Posterior cingulate gyrus (tissue), 11 donors: ENCODE data around the gene RAC2.
"Not testable (repeated sequence)": the region's sequence is repeated elsewhere in the genome, so short reads cannot be mapped to it uniquely, and the experiment has no call there.

Source experiments
- DNase-seq, 10 donors: peaks; one replicate each; pipeline versions ENCODE4 v3.0.0 to v3.0.0-alpha.2; 2020 to 2021; ENCODE audit warnings: mixed read lengths in 3 of 10
- intact Hi-C: fragments of 100-400 bp; cut with DNase I; formaldehyde crosslinking; loops from one replicate; pipeline ENCODE4 v1.15.1; 2023

Gene RAC2

DNA sequence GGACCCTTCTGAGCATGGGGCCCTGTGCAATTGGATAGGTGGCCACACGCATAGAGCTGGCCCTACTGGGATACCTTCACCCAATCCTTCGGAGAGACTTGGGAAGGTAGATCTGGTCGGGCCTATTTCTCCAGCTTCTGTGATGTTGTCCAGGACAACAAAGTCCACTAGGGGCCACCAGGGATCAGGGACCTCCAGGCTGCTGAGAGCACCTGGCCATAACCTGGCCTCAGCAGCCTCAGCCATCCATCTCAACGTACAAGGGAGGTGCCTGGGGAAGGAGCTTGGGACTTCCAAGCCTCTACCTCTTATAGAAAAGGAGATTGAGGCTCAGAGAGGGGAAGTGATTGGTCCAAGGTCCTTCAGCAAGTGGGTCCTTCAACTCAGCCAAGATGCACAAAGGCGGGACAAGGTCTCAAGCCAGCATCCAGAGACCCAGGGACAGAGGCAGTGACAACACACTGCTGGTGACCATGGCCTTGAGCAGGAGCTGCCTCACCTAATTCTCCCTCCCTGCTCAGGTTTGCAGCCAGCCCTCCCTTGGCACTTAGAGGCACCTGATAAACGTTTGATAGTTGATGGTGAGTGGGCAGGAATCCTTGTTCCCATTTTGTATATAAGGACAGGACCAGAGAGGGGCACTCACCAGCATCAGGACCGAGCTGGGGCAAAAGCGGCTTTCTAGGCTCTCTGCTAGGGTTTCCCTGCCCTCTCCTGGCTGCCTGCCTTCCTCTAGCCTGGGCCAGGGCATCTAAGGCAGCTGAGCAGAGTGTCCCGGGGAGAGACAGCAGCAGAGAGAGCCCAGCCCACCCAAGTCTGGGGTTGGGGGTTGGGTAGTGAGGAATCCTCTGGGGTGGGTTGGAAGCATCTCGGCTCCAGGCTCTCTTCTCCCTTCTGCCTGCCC is 4.5 kb downstream of the RAC2 start:
- intact Hi-C loops = no loop called here
- DNase-seq = peak in 2 of 10 donors; percentile 22 to 61

- peak in 2 of 10 donors; percentile 59 to 76 for DNase-seq
- intact Hi-C loops = no loop called here
These were observed 6.4 kb downstream of the RAC2 start for GRCh38 chr22:37237371-37238268.

DNA sequence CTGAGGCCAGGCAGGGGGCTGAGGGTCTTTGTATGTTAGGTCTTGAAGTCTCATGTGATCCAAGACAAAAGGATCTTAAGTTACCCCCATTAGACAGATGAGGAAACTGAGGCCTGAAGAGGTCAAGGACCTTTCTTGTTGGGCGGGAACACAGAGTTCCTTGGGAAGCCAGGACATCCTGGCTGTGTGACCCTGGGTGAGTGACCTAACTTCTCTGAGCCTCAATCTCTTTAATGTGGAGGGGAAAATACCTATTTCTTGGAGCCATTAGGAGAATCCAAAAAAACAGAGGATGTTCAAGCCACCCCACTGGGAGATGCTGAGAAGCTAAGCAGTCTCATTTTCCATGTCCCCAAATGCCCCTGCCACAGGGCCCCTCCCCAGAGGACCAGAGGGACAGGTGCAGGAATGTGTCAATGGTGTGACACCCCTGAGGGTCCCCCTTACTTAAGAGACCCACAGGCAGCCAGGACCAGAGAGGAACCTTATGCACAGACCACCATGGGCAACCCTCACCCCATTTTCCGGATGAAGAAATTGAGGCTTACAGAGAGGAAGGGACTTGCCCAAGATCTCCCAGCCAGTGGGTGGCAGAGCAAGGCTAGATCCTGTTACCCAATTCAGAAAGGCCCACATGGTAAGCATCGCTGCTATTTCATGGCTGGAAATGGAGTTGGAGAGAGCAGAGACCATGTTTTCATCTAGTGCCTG is 8.0 kb downstream of the RAC2 start:
- intact Hi-C loops = no loop called here
- DNase-seq = peak in 2 of 10 donors; percentile 4 to 7

DNA sequence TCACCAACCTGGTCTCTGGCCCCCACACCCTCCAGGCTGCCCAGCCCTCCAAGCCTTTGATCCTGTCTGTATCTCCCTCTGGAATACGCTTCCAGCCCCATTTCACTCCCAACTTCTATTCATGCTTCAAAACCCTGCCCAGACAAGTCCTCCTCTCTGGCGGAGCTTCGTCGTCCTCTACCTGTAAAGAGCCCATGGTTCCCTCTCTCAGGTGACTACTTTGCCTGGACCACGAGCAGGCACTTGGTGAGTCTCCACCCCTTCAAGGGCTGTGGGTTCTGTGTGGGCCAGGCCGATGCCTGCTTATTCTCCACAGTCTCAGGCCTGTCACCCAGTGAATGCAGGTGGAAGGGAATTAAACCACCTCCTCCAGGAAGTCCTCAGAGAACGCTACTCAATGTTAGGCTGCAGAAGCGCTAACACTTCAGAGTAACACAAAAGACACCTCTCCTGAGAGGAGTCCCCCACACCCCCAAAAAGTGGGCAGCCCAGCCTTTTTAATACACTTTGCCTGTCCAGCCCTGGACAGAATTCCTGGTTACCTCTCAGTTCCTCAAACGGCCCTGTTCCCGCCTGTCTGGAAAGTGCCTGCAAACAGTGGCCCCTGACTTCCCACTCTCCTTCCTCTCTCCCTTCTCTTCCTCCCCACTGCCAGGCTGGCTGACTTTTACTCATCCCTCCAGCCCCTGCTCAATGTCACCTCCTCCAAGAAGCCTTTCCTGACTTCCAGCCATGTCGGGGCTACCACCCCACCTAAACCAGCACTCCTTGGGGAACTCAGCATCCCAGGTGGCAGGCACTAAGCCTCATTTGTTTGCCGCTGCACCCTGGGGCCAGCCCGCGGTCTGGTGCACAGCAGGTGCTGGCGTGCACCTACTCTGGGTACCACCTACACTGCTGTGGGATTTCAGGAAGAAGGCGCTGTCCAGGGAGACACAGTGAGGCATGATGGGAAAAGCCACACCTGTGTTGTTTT is 9.0 kb downstream of the RAC2 start:
- peak in 2 of 10 donors; percentile 27 to 44 for DNase-seq
- intact Hi-C loops = no loop called here

GRCh38 chr22:37233751-37234631 is 10.1 kb downstream of the RAC2 start:
- DNase-seq = peak in 3 of 10 donors; percentile 59 to 84 (median 59)
- intact Hi-C loops = no loop called here

- DNase-seq = peak in 3 of 10 donors; percentile 13 to 62 (median 53)
- intact Hi-C loops = not testable (repeated sequence)
These were observed 10.7 kb downstream of the RAC2 start for GRCh38 chr22:37233371-37233750.

DNA sequence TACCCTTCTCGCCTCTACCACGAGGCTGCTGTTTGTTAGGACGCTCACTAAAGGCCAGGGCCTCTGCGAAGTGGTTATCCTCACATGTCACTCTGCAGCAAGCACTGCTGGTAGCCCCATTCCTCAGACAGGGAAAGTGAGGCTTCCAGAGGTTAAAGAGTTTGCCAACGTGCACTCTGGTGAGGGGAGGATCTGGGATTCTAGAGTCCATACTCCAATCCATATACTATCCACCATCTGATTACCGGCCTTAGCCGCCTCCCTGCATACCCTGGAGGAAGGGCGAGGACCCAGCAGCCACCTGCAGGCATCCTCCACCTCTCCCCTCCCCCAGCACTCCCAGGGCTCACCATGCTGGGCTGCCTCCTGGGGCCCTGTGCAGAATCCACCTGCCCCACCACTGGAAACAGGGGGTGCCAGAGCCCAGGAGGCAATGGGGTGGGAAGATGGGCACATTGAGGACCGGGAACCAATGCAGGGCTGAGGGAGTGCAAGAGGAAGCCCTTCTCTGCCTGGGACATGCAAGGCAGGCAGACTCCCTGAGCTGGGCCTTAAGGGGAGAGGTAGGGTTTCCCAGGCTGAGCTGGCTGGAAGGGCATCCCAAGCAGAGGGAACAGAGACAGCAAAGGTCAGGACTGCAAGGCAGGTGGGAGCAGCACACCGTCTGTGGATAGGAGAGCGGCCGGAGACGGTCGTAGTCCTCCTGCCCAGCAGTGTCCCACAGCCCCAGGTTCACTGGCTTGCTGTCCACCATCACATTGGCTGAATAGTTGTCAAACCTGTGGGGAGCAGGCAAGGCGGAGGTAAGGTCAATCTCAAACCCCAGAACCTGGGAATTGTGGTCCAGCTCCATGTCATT is 11.7 kb downstream of the RAC2 start:
- intact Hi-C loops = no loop called here
- DNase-seq = peak in 3 of 10 donors; percentile 33 to 75 (median 59)

DNA sequence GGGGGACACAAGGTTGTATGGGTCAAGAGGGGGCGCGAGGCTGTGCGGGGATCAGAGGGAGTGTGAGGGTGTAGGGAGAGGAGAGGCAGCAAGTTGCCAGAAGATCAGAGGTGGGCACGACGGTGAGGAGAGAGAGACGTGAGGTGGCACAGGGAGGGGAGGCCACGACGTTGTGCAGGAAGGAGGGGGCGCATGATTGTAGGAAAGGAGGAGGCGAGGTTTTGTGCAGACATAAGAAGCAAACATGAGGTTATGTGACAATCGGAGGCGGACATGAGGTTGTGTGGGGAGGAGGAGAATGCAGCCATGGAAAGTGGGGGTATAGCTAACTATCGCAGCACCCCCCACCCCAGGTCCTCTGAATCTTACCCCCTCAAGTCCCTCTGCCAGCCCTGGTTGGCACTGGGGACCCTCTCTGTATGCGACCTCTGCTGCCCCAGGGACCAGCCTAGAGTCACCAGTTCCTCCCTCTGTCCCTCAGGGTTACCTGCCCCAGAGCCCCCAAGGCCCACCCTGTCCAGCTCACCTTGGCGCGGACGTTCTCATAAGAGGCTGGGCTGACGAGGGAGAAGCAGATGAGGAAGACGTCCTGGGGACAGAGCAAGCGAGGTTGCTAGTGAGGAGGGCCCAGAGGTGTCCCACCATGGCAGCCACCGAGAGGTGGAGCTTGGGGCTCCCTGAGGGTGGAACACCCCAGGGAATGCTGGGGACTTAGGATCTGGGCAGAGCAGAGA is 12.5 kb downstream of the RAC2 start:
- DNase-seq = peak in 3 of 10 donors; percentile 39 to 76 (median 45)
- intact Hi-C loops = no loop called here

- DNase-seq = peak in 3 of 10 donors; percentile 35 to 78 (median 37)
- intact Hi-C loops = no loop called here
These were observed 13.2 kb downstream of the RAC2 start for GRCh38 chr22:37230673-37231405.

DNA sequence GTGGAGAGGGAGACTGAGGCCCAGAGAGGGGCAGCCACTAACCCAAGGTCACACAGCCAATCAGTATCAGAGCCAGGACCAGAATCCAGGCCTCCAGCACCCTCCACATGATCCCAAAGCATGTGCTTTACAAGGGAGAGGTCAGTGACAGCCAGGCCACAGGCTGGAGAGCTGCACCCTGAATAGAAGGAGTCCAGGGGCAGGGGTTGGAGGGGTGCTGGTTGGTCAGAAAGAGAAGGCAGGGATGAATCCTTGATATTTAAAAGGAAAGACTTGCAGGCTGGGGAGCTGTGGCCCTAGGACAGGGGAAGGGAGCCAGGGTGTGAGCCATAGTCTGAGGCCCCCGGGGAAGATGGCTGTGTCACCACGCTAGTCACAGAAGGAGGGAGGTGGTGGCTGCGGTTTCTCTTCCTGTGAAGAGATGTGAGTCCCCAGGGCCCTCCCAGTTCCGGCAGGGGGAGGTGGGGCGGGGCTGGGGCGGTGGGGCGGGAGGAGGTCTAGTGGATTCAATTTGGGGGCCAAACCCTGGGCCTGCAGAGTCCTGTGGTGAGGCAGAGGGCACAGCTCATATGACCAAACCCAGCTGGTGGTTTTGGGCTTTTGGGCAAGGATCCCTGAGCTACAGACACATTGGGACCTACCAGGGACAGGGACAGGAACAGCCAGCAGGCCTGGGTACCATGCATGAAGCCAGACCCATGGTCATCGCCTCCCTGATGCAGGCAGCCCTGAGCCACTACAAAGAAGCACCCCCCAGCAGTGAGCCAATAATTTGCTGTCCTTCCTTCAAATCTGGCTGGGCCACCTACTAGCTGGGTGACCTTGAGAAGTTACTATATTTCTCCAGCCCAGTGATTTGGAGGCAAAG is 14.0 kb downstream of the RAC2 start:
- intact Hi-C loops = no loop called here
- peak in 1 of 10 donors; percentile 2 for DNase-seq

DNA sequence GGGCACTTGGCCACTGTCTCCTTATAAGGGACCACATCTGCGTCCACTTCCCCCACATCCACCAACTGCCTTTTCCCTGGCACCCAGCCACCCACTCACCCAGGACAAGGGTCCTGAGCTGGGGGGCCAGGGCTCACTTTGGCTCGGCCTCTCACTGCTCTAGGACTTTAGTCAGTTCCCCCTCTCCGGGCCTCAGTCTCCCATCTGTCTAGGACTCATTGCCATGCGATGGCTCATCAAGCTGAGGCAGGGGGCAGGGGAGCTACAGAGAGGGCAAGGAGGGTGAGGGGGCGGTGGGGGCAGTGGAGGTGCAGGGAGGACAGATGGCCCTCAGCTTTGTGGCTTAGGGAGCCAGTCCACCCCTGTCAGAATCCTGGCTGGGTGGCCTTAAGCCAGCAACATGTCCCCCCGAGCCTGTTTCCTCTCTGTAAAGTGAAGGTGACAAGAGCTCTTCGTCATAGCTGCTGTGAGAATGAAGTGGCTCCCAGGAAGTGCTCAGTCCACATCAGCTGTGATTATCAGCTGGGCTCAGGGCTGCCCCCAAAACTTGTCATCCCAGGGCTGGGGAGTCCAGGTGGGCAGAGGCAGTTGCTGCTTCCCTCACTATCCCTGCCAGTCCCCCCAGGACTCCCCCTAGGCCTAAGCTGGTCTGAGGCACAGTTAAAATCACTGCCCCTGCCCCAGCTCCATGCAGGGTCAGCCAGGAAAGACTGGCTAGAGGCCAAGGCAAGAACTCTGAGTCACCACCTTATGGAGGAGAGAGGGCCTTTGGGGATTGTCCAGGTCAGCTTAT is 14.9 kb downstream of the RAC2 start:
- no peak for DNase-seq
- intact Hi-C loops = no loop called here

GRCh38 chr22:37228106-37229011 is 15.7 kb downstream of the RAC2 start:
- intact Hi-C loops = no loop called here
- DNase-seq = peak in 1 of 10 donors; percentile 34

DNA sequence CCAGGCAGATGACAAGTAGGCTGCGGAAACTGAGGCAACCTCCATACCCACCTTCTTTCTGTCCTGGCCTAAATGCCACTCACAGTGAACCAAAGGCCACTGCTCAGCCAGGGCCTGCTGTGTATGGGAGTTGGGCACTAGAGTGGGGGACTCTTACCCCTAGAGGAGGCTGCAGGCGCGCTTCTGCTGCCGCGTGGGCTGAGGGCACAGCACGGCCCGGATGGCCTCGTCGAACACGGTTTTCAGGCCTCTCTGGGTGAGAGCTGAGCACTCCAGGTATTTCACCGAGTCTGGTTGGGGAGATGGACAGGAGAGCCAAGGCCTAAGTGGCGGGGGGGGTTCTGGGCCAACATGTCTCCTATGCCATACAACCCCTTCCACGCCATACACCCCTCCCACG is 17.6 kb downstream of the RAC2 start:
- no peak for DNase-seq
- intact Hi-C loops = no loop called here
